HCT116 (cell line): ENCODE results near the gene EEPD1.

Experiments
- CBX3 ChIP-seq: IDR thresholded peaks from 2 replicates; pipeline ENCODE4 v1.6.1; 2012; ENCODE audit warnings: low read depth
- EZH2 ChIP-seq: fragments of 200-600 bp; sonication (generic); IDR thresholded peaks from 2 replicates; pipeline ENCODE4 v1.6.1; 2017; ENCODE audit warnings: antibody characterized with exemption, mixed run types
- EZH2phosphoT487 ChIP-seq: fragments of 200-600 bp; IDR thresholded peaks from 2 replicates; pipeline ENCODE4 v1.6.1; 2018; ENCODE audit warnings: antibody characterized with exemption, borderline replicate concordance
- FOSL1 ChIP-seq: IDR thresholded peaks from 2 replicates; pipeline ENCODE4 v1.6.1; 2012; ENCODE audit warnings: low read depth
- POLR2A ChIP-seq: IDR thresholded peaks from 2 replicates; pipeline ENCODE4 v1.7.0; 2011; ENCODE audit warnings: borderline replicate concordance; ENCODE audit not compliant: insufficient read depth, insufficient read length; ENCODE audit errors: extremely low read depth
- POLR2AphosphoS5 ChIP-seq: IDR thresholded peaks from 2 replicates; pipeline ENCODE4 v1.6.1; 2011; ENCODE audit warnings: mild to moderate bottlenecking, low read depth, low read length, moderate library complexity
- TCF7L2 ChIP-seq: IDR thresholded peaks from 2 replicates; pipeline ENCODE4 v1.7.0; 2011; ENCODE audit warnings: borderline replicate concordance, inconsistent platforms; ENCODE audit not compliant: insufficient read depth, insufficient read length; ENCODE audit errors: extremely low read depth
- TF ChIP-seq, protein P1 (sequence below), 3 experiments: fragments of 200-600 bp in 1 of 3; sonication (generic) in 1 of 3; IDR thresholded peaks in 2 of 3; conservative IDR thresholded peaks in 1 of 3; 2 replicates each; pipeline ENCODE4 v1.5.1; 2012 to 2017; ENCODE audit warnings: low read depth in 2 of 3, low read length in 2 of 3, antibody characterized with exemption in 1 of 3, borderline replicate concordance in 1 of 3, control low read depth in 1 of 3, mild to moderate bottlenecking in 1 of 3, mixed read lengths in 1 of 3, mixed run types in 1 of 3, moderate library complexity in 1 of 3; ENCODE audit not compliant: insufficient read depth in 1 of 3
- TF ChIP-seq, protein P2 (sequence below): IDR thresholded peaks from 2 replicates; pipeline ENCODE4 v1.6.1; 2012; ENCODE audit warnings: low read depth

- TF ChIP-seq, protein P1, sequence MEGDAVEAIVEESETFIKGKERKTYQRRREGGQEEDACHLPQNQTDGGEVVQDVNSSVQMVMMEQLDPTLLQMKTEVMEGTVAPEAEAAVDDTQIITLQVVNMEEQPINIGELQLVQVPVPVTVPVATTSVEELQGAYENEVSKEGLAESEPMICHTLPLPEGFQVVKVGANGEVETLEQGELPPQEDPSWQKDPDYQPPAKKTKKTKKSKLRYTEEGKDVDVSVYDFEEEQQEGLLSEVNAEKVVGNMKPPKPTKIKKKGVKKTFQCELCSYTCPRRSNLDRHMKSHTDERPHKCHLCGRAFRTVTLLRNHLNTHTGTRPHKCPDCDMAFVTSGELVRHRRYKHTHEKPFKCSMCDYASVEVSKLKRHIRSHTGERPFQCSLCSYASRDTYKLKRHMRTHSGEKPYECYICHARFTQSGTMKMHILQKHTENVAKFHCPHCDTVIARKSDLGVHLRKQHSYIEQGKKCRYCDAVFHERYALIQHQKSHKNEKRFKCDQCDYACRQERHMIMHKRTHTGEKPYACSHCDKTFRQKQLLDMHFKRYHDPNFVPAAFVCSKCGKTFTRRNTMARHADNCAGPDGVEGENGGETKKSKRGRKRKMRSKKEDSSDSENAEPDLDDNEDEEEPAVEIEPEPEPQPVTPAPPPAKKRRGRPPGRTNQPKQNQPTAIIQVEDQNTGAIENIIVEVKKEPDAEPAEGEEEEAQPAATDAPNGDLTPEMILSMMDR (IDR thresholded peaks at IDR 0.05 in 2 of 3, conservative IDR thresholded peaks at IDR 0.05 in 1 of 3; ENCODE audit: borderline replicate concordance in 1 of 3, insufficient read depth in 1 of 3, low read depth in 2 of 3, low read length in 2 of 3), result no peak
- no peak for TF ChIP-seq POLR2A
- no peak for TF ChIP-seq EZH2
- TF ChIP-seq EZH2phosphoT487, result no peak
- TF ChIP-seq POLR2AphosphoS5, result no peak
- TF ChIP-seq, protein P2, sequence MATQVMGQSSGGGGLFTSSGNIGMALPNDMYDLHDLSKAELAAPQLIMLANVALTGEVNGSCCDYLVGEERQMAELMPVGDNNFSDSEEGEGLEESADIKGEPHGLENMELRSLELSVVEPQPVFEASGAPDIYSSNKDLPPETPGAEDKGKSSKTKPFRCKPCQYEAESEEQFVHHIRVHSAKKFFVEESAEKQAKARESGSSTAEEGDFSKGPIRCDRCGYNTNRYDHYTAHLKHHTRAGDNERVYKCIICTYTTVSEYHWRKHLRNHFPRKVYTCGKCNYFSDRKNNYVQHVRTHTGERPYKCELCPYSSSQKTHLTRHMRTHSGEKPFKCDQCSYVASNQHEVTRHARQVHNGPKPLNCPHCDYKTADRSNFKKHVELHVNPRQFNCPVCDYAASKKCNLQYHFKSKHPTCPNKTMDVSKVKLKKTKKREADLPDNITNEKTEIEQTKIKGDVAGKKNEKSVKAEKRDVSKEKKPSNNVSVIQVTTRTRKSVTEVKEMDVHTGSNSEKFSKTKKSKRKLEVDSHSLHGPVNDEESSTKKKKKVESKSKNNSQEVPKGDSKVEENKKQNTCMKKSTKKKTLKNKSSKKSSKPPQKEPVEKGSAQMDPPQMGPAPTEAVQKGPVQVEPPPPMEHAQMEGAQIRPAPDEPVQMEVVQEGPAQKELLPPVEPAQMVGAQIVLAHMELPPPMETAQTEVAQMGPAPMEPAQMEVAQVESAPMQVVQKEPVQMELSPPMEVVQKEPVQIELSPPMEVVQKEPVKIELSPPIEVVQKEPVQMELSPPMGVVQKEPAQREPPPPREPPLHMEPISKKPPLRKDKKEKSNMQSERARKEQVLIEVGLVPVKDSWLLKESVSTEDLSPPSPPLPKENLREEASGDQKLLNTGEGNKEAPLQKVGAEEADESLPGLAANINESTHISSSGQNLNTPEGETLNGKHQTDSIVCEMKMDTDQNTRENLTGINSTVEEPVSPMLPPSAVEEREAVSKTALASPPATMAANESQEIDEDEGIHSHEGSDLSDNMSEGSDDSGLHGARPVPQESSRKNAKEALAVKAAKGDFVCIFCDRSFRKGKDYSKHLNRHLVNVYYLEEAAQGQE, result no peak
- no peak for TF ChIP-seq CBX3
- TF ChIP-seq FOSL1, result no peak
- no peak for TF ChIP-seq TCF7L2
Measured at GRCh38 chr7:36317276-36317675, 164.2 kb downstream of the EEPD1 start.
